ENCODE results near the gene BMPR1B.
"Not testable (repeated sequence)": the region's sequence is repeated elsewhere in the genome, so short reads cannot be mapped to it uniquely, and the experiment has no call there.

BMPR1B gene

GRCh38 chr4:95017305-95018064, 259.7 kb downstream of the BMPR1B start:
- no peak for FAIRE-seq
- DNase-seq (ENCODE audit: insufficient read length, low spot score) = no peak

GRCh38 chr4:95018785-95019184, 261.0 kb downstream of the BMPR1B start:
- FAIRE-seq (no peak), DNase-seq (ENCODE audit: insufficient read length, low spot score) (no peak)

- DNase-seq (ENCODE audit: insufficient read length, low spot score) (no peak), FAIRE-seq (no peak)
Observed at GRCh38 chr4:95020521-95020920, 262.8 kb downstream of the BMPR1B start.

- FAIRE-seq (no peak), DNase-seq (ENCODE audit: insufficient read length, low spot score) (no peak)
Observed at GRCh38 chr4:95021099-95021498, 263.3 kb downstream of the BMPR1B start.

- FAIRE-seq = no peak
- DNase-seq (ENCODE audit: insufficient read length, low spot score) = no peak
Observed at GRCh38 chr4:95023110-95023509, 265.4 kb downstream of the BMPR1B start.

GRCh38 chr4:95027905-95028618, 270.3 kb downstream of the BMPR1B start:
- DNase-seq (ENCODE audit: insufficient read length, low spot score) (no peak), FAIRE-seq (no peak)

GRCh38 chr4:95038791-95039190, 281.0 kb downstream of the BMPR1B start:
- FAIRE-seq (no peak), DNase-seq (ENCODE audit: insufficient read length, low spot score) (no peak)

GRCh38 chr4:95044324-95044837, 286.6 kb downstream of the BMPR1B start:
- FAIRE-seq = no peak
- no peak for DNase-seq (ENCODE audit: insufficient read length, low spot score)

GRCh38 chr4:95045429-95045828, 287.7 kb downstream of the BMPR1B start:
- DNase-seq (ENCODE audit: insufficient read length, low spot score) = no peak
- FAIRE-seq = no peak

GRCh38 chr4:95048296-95048695, 290.5 kb downstream of the BMPR1B start:
- FAIRE-seq = no peak
- DNase-seq (ENCODE audit: insufficient read length, low spot score) = no peak

- DNase-seq (ENCODE audit: insufficient read length, low spot score) (no peak), FAIRE-seq (no peak)
Observed at GRCh38 chr4:95049551-95050233, 291.9 kb downstream of the BMPR1B start.

GRCh38 chr4:95050980-95051701, 293.4 kb downstream of the BMPR1B start:
- DNase-seq (ENCODE audit: insufficient read length, low spot score) = no peak
- FAIRE-seq = no peak

- FAIRE-seq (no peak), DNase-seq (ENCODE audit: insufficient read length, low spot score) (no peak)
Observed at GRCh38 chr4:95051702-95052020, 293.9 kb downstream of the BMPR1B start.

GRCh38 chr4:95058991-95059390, 301.2 kb downstream of the BMPR1B start:
- FAIRE-seq (no peak), DNase-seq (ENCODE audit: insufficient read length, low spot score) (no peak)

GRCh38 chr4:95059663-95060062, 301.9 kb downstream of the BMPR1B start:
- no peak for FAIRE-seq
- DNase-seq (ENCODE audit: insufficient read length, low spot score) = no peak

GRCh38 chr4:95061220-95061619, 303.5 kb downstream of the BMPR1B start:
- DNase-seq (ENCODE audit: insufficient read length, low spot score) = no peak
- no peak for FAIRE-seq

- not testable (repeated sequence) for FAIRE-seq; DNase-seq (ENCODE audit: insufficient read length, low spot score)
Observed at GRCh38 chr4:95061801-95062200, 304.0 kb downstream of the BMPR1B start.

- FAIRE-seq = no peak
- no peak for DNase-seq (ENCODE audit: insufficient read length, low spot score)
Observed at GRCh38 chr4:95066050-95066449, 308.3 kb downstream of the BMPR1B start.

GRCh38 chr4:95068401-95068800, 310.6 kb downstream of the BMPR1B start:
- no peak for FAIRE-seq
- no peak for DNase-seq (ENCODE audit: insufficient read length, low spot score)

GRCh38 chr4:95068818-95069478, 311.2 kb downstream of the BMPR1B start:
- no peak for DNase-seq (ENCODE audit: insufficient read length, low spot score)
- no peak for FAIRE-seq
